ENCODE data around the gene LMCD1.

LMCD1 gene

DNA sequence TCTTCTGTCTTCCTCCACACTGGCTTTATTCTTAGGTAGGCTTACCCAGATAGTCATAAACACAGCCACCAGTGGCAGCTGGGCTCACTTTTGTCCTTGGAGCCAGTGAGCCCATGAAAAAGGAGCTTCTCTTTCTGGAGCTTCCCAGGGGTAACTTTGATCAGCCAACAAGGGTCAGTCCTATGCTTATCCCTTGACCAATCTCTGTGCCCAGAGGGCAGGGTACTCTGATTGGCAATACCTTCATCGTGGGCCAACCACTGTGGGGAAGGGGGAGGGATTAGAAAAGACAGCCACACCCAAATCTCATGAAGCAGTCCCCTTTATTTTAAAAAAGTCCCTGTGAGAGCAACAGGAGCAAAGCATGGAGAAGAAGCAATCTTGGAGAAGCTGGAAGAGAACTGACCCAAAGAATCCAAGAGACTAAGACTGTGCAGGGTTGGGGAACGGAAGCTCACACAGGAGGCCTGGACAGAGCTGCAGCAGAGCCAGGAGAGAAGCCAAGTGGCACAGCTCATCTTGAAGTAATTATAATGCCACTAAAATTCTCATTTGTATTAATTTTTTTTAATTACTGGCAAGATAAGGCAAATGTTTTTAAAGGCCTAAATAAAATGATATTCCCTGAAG lies 72.5 kb downstream of the LMCD1 start:
- H3K36me3 ChIP-seq: peaks cover 26 to 52% (median 34%) of the 10 kb centered on the region in 3 donors
- no peaks in the 10 kb centered on the region for H3K27me3 ChIP-seq
- no peaks in the 10 kb centered on the region for H3K9me3 ChIP-seq
- H3K4me3 ChIP-seq: no peak overlapping the region
- H3K27ac ChIP-seq: peak overlapping the region; percentile 58 to 69
- DNase-seq: no peak
- intact Hi-C loops (cut with DNase I; ENCODE audit: low total_unique reads): no loop called here
- TF ChIP-seq, protein P1, sequence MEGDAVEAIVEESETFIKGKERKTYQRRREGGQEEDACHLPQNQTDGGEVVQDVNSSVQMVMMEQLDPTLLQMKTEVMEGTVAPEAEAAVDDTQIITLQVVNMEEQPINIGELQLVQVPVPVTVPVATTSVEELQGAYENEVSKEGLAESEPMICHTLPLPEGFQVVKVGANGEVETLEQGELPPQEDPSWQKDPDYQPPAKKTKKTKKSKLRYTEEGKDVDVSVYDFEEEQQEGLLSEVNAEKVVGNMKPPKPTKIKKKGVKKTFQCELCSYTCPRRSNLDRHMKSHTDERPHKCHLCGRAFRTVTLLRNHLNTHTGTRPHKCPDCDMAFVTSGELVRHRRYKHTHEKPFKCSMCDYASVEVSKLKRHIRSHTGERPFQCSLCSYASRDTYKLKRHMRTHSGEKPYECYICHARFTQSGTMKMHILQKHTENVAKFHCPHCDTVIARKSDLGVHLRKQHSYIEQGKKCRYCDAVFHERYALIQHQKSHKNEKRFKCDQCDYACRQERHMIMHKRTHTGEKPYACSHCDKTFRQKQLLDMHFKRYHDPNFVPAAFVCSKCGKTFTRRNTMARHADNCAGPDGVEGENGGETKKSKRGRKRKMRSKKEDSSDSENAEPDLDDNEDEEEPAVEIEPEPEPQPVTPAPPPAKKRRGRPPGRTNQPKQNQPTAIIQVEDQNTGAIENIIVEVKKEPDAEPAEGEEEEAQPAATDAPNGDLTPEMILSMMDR (IDR thresholded peaks at IDR 0.05): no peak
- H3K4me1 ChIP-seq: peaks cover 5 to 66% (median 27%) of the 10 kb centered on the region in 4 donors

DNA sequence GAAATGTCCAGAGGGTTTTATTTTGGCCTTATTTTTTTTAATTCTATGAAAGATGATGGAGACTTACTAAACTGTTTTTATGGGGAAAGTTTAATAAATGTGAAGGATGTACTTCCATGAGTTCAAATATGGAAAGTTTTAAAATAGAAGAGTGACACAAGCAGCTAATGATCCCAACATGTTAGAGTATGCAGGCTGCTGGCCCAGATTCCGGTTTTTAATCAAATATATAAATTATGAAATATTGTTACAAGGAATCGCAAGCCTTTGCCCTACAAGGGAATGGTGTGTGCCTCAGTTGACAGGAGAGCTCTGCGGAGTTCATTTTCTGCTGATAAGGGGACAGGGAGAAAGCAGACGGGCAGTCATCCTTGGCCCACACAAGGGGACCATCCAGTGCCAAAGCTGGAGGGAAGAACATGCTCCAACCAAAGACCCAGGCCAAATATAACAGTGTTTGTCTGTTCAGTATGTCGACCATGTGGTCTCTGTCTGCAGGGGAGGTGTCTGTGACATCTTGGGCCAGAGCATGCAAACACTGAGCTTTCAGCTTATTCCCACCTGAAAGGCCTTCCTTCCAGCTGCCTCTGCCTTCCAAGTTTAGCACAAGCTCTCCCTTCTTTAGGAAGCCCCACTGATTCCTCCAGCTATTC lies 73.2 kb downstream of the LMCD1 start:
- H3K4me3 ChIP-seq: no peak overlapping the region
- no peaks in the 10 kb centered on the region for H3K9me3 ChIP-seq
- H3K36me3 ChIP-seq: peaks cover 19 to 46% (median 27%) of the 10 kb centered on the region in 3 donors
- peaks cover 5 to 64% (median 27%) of the 10 kb centered on the region in 4 donors for H3K4me1 ChIP-seq
- DNase-seq: no peak
- TF ChIP-seq, protein P1 (IDR thresholded peaks at IDR 0.05): no peak
- no peaks in the 10 kb centered on the region for H3K27me3 ChIP-seq
- peak overlapping the region; percentile 58 to 69 for H3K27ac ChIP-seq
- intact Hi-C loops (cut with DNase I; ENCODE audit: low total_unique reads): no loop called here

DNA sequence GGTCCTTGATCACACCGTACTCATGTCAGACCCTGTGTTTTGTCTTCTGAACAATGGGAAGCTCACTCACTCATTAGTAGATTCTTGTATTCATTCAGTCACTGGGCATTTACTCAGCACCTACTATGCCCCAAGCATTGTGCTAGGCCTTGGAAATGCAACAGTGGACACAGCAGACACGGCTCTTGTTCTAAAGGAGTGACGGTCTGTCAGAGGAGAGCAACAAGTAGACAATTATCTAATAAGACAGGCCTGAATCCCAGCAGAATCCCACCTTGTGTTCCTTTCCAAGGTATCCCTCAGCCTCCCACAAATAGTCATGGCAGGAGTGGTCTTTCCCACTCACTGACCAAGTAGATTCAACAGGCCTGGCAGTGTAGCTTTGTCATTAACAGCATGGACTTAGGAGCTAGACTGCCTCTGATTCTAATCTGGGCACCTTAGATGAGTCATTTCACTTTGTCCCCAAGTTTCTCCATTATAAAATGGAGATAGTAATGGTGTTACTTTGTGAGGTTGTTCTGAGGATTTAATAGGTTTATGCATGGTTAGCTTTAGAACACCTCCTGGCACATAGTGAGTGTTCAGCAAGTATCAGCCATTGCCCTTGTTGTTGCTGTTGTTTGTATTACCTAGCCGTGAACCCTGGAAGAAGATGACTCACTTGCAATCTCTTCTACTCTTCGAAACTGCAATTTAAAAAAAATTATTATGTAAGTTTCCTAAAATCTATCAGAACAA lies 73.9 kb downstream of the LMCD1 start:
- no peaks in the 10 kb centered on the region for H3K9me3 ChIP-seq
- DNase-seq: no peak
- TF ChIP-seq, protein P1 (IDR thresholded peaks at IDR 0.05): no peak
- no peak overlapping the region for H3K4me3 ChIP-seq
- peak overlapping the region; percentile 58 to 69 for H3K27ac ChIP-seq
- H3K27me3 ChIP-seq: no peaks in the 10 kb centered on the region
- intact Hi-C loops (cut with DNase I; ENCODE audit: low total_unique reads): no loop called here
- H3K4me1 ChIP-seq: peaks cover 5 to 63% (median 27%) of the 10 kb centered on the region in 4 donors
- H3K36me3 ChIP-seq: peaks cover 12 to 39% (median 20%) of the 10 kb centered on the region in 3 donors

DNA sequence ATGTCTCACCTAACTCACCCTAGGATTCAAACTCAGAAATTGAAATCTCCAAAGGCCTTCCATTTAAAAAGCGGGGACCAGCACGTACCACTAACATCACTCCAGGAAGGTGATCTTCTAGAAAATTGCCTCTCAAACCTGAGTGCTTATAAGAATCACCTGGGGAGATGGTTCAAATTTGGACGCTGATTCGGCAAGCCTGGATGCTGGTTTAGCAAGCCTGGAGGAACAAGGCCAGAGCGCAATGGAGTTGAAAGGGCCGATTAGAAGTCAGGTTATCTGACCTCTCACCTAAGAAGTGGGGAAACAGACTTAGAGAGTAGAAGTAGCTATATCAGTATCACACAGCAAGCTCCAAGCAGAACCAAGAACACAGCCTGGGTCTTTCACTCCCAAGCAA lies 74.8 kb downstream of the LMCD1 start:
- H3K36me3 ChIP-seq: peaks cover 3 to 30% (median 11%) of the 10 kb centered on the region in 3 donors
- TF ChIP-seq, protein P1 (IDR thresholded peaks at IDR 0.05): no peak
- H3K27ac ChIP-seq: peak overlapping the region in 1 of 2 donors; percentile 69
- intact Hi-C loops (cut with DNase I; ENCODE audit: low total_unique reads): no loop called here
- DNase-seq: no peak
- peaks cover 5 to 54% (median 26%) of the 10 kb centered on the region in 4 donors for H3K4me1 ChIP-seq
- H3K9me3 ChIP-seq: no peaks in the 10 kb centered on the region
- no peaks in the 10 kb centered on the region for H3K27me3 ChIP-seq
- H3K4me3 ChIP-seq: no peak overlapping the region

DNA sequence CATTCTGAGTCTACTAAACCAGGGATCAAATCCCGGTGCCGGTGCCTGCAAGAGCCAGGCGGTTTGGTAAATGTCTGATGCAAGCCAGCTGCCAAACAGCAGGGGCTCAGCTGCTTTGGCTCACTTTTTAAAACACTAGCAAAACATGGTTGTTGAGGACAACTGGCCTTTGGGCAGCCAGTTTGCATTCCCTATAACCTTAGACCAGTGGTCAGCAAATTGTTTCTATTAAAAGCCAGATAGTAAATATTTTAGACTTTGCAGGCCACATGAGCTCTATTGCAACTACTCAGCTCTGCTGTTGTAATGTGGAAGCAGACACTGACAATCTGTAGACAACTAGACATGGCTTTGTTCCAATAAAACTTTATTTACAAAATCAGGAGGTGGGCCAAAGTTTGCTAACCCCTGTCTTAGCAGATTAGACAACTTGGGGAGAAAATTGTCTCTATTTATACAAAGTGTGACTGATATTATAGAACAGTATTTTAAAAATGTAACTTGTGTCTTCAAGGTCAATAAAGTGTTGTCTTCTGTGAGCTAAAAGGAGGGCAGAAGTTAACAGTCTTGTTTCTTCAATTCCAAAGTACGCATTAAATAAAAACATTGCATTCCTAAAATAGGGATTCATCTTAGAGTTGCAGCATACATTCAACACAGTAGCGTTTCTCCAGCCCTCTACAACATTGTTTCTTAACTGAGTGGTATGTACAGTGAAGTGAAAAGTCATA lies 75.4 kb downstream of the LMCD1 start:
- H3K9me3 ChIP-seq: no peaks in the 10 kb centered on the region
- TF ChIP-seq, protein P1 (IDR thresholded peaks at IDR 0.05): no peak
- H3K27ac ChIP-seq: peak overlapping the region in 1 of 2 donors; percentile 69
- no peaks in the 10 kb centered on the region for H3K27me3 ChIP-seq
- DNase-seq: no peak
- H3K36me3 ChIP-seq: peaks cover 0 to 24% (median 7%) of the 10 kb centered on the region in 3 donors
- intact Hi-C loops (cut with DNase I; ENCODE audit: low total_unique reads): no loop called here
- H3K4me3 ChIP-seq: no peak overlapping the region
- peaks cover 5 to 48% (median 25%) of the 10 kb centered on the region in 4 donors for H3K4me1 ChIP-seq
